ENCODE results near the gene OLA1. TPM values are rescaled to one million over a fixed set of nuclear protein-coding genes. Genes with fewer than 3 reads are reported as not detected.

The OLA1 gene
- total RNA-seq, 1 experiment from 2014 or later: 109 TPM

- ATAC-seq: no peak
- peaks cover 22% of the 10 kb centered on the region for H3K27me3 Mint-ChIP-seq (ENCODE audit: low read depth)
- no peak overlapping the region for H3K4me3 Mint-ChIP-seq
- H3K4me1 Mint-ChIP-seq: peaks cover 14% of the 10 kb centered on the region
- H3K27ac Mint-ChIP-seq: no peak overlapping the region
- H3K9me3 Mint-ChIP-seq: no peaks in the 10 kb centered on the region
- ChIA-PET POLR2A (interaction anchor here (0.5 kb wide), 1 partner anchor 125 kb away, joined by 3 read pairs; no protein-coding TSS in a partner anchor), CTCF (interaction anchor here (1.0 kb wide), 1 partner anchor 11 kb away, joined by 5 read pairs; no protein-coding TSS in a partner anchor)
- DNase-seq (ENCODE audit: low spot score): no peak
- TF ChIP-seq ZNF219 (CRISPR knock-in tag; IDR thresholded peaks at IDR 0.05; ENCODE audit: borderline replicate concordance) (no peak), MXD4 (CRISPR knock-in tag; IDR thresholded peaks at IDR 0.05; ENCODE audit: borderline replicate concordance) (no peak), JAZF1 (CRISPR knock-in tag; IDR thresholded peaks at IDR 0.05) (no peak), ZNF263 (CRISPR knock-in tag; IDR thresholded peaks at IDR 0.05; ENCODE audit: low read depth) (no peak)
- TF ChIP-seq, protein P1, sequence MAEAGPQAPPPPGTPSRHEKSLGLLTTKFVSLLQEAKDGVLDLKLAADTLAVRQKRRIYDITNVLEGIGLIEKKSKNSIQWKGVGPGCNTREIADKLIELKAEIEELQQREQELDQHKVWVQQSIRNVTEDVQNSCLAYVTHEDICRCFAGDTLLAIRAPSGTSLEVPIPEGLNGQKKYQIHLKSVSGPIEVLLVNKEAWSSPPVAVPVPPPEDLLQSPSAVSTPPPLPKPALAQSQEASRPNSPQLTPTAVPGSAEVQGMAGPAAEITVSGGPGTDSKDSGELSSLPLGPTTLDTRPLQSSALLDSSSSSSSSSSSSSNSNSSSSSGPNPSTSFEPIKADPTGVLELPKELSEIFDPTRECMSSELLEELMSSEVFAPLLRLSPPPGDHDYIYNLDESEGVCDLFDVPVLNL (CRISPR knock-in tag; IDR thresholded peaks at IDR 0.05; ENCODE audit: borderline replicate concordance, low read depth): no peak
- TF ChIP-seq, protein P2, sequence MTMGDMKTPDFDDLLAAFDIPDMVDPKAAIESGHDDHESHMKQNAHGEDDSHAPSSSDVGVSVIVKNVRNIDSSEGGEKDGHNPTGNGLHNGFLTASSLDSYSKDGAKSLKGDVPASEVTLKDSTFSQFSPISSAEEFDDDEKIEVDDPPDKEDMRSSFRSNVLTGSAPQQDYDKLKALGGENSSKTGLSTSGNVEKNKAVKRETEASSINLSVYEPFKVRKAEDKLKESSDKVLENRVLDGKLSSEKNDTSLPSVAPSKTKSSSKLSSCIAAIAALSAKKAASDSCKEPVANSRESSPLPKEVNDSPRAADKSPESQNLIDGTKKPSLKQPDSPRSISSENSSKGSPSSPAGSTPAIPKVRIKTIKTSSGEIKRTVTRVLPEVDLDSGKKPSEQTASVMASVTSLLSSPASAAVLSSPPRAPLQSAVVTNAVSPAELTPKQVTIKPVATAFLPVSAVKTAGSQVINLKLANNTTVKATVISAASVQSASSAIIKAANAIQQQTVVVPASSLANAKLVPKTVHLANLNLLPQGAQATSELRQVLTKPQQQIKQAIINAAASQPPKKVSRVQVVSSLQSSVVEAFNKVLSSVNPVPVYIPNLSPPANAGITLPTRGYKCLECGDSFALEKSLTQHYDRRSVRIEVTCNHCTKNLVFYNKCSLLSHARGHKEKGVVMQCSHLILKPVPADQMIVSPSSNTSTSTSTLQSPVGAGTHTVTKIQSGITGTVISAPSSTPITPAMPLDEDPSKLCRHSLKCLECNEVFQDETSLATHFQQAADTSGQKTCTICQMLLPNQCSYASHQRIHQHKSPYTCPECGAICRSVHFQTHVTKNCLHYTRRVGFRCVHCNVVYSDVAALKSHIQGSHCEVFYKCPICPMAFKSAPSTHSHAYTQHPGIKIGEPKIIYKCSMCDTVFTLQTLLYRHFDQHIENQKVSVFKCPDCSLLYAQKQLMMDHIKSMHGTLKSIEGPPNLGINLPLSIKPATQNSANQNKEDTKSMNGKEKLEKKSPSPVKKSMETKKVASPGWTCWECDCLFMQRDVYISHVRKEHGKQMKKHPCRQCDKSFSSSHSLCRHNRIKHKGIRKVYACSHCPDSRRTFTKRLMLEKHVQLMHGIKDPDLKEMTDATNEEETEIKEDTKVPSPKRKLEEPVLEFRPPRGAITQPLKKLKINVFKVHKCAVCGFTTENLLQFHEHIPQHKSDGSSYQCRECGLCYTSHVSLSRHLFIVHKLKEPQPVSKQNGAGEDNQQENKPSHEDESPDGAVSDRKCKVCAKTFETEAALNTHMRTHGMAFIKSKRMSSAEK (CRISPR knock-in tag; IDR thresholded peaks at IDR 0.05; ENCODE audit: borderline replicate concordance): no peak
- no peaks in the 10 kb centered on the region for H3K36me3 Mint-ChIP-seq
Measured at GRCh38 chr2:174088706-174089460, 159.4 kb downstream of the OLA1 start.

- Mint-ChIP-seq H3K4me1 (peaks cover 25% of the 10 kb centered on the region), H3K36me3 (no peaks in the 10 kb centered on the region), H3K4me3 (no peak overlapping the region), H3K27me3 (ENCODE audit: low read depth) (peaks cover 30% of the 10 kb centered on the region), H3K27ac (no peak overlapping the region), H3K9me3 (no peaks in the 10 kb centered on the region)
- DNase-seq (ENCODE audit: low spot score): no peak
- ChIA-PET CTCF (interaction anchor here (1.5 kb wide), 1 partner anchor 8 kb away, joined by 3 read pairs; no protein-coding TSS in a partner anchor), POLR2A (no interaction called here)
- no peak for ATAC-seq
- TF ChIP-seq SMAD3 (CRISPR knock-in tag; IDR thresholded peaks at IDR 0.05; ENCODE audit: borderline replicate concordance): no peak
- TF ChIP-seq, protein P3, sequence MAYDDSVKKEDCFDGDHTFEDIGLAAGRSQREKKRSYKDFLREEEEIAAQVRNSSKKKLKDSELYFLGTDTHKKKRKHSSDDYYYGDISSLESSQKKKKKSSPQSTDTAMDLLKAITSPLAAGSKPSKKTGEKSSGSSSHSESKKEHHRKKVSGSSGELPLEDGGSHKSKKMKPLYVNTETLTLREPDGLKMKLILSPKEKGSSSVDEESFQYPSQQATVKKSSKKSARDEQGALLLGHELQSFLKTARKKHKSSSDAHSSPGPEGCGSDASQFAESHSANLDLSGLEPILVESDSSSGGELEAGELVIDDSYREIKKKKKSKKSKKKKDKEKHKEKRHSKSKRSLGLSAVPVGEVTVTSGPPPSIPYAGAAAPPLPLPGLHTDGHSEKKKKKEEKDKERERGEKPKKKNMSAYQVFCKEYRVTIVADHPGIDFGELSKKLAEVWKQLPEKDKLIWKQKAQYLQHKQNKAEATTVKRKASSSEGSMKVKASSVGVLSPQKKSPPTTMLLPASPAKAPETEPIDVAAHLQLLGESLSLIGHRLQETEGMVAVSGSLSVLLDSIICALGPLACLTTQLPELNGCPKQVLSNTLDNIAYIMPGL (CRISPR knock-in tag; IDR thresholded peaks at IDR 0.05): no peak
- TF ChIP-seq GTF2I (CRISPR knock-in tag; conservative IDR thresholded peaks at IDR 0.05): no peak
- TF ChIP-seq PRRX2 (CRISPR knock-in tag; IDR thresholded peaks at IDR 0.05): no peak
- TF ChIP-seq, protein P4, sequence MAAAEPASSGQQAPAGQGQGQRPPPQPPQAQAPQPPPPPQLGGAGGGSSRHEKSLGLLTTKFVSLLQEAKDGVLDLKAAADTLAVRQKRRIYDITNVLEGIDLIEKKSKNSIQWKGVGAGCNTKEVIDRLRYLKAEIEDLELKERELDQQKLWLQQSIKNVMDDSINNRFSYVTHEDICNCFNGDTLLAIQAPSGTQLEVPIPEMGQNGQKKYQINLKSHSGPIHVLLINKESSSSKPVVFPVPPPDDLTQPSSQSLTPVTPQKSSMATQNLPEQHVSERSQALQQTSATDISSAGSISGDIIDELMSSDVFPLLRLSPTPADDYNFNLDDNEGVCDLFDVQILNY (CRISPR knock-in tag; IDR thresholded peaks at IDR 0.05): no peak
- TF ChIP-seq, protein P5, sequence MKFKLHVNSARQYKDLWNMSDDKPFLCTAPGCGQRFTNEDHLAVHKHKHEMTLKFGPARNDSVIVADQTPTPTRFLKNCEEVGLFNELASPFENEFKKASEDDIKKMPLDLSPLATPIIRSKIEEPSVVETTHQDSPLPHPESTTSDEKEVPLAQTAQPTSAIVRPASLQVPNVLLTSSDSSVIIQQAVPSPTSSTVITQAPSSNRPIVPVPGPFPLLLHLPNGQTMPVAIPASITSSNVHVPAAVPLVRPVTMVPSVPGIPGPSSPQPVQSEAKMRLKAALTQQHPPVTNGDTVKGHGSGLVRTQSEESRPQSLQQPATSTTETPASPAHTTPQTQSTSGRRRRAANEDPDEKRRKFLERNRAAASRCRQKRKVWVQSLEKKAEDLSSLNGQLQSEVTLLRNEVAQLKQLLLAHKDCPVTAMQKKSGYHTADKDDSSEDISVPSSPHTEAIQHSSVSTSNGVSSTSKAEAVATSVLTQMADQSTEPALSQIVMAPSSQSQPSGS (CRISPR knock-in tag; IDR thresholded peaks at IDR 0.05; ENCODE audit: borderline replicate concordance, low read depth): no peak
- TF ChIP-seq, protein P6, sequence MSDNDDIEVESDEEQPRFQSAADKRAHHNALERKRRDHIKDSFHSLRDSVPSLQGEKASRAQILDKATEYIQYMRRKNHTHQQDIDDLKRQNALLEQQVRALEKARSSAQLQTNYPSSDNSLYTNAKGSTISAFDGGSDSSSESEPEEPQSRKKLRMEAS (CRISPR knock-in tag; IDR thresholded peaks at IDR 0.05): no peak
- no peak for TF ChIP-seq ATF6 (CRISPR knock-in tag; IDR thresholded peaks at IDR 0.05)
- TF ChIP-seq ZNF425 (CRISPR knock-in tag; conservative IDR thresholded peaks at IDR 0.05): no peak
- no peak for TF ChIP-seq FOXP1 (CRISPR knock-in tag; IDR thresholded peaks at IDR 0.05; ENCODE audit: borderline replicate concordance)
Measured at GRCh38 chr2:174086708-174087107, 161.6 kb downstream of the OLA1 start.

Data from WTC11 (cell line).